M059J (cell line): ENCODE measurements around the gene ACOT12. TPM values are rescaled to one million over a fixed set of nuclear protein-coding genes. Genes with fewer than 3 reads are reported as not detected.

ENCODE experiments used
- DNase-seq: peaks from one replicate; pipeline ENCODE4 v3.0.0-alpha.2; 2012; ENCODE audit warnings: low read depth
- total RNA-seq: library from RNA; depleted of rRNA; stranded (reverse); fragments of >200 nt; shearing (Covaris generic); gene quantifications from 2 replicates; pipeline ENCODE4 v1.2.3, GENCODE V29; 2014; rRNA removed

The ACOT12 gene
- total RNA-seq, 1 experiment from 2014 or later, result not detected

DNA sequence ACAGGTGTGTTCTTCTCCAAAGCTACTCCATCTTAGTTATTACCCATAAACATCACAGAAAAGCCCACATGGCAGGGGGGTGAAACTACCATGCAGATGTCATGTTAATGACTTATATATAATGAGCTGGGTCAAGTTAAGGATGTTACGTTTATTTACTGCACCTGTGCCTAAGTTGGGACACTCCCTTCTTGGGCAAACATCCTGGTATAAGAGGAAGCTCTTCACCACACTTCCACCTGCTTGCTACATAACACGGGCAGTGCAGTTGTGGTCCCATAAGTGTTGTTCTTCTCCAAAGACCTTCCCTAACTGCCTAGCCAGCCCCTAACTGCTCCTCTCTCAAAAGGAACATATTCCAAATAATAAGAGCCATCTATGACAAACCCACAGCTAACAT lies 101.8 kb downstream of the ACOT12 start:
- DNase-seq, result no peak

DNA sequence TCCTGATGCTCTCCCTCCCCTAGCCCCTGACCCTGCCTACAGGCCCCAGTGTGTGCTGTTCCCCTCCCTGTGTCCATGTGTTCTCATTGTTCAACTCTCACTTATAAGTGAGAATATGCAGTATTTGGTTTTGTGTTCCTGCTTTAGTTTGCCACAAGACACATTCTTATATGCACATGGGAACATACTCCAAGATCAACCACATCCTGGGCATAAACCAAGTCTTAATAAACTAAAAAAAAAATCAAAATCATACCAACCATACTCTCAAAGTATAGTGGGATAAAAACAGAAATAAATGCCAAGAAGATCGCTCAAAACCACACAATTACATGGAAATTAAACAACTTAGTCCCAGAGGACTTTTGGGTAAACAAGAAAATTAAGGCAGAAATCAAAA lies 103.8 kb downstream of the ACOT12 start:
- no peak for DNase-seq

DNA sequence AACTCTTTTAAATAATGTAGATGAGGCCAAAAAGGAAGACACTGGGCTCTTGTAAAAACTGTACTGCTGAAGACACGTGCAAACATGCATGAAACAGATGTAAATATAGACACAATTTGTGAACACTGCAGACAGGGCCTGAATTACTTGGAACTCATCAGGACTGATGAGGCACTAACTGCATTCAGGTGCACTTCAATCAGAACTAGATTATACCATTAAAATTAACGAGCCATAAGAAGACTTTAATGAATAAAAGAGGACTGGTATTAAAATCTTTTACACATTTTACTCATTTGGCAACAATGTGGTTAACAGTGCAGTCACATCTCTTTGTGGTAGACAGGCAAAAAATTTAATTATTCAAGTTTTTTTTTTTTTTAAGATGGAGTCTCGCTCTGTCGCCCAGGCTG lies 105.9 kb downstream of the ACOT12 start:
- DNase-seq, result no peak

DNA sequence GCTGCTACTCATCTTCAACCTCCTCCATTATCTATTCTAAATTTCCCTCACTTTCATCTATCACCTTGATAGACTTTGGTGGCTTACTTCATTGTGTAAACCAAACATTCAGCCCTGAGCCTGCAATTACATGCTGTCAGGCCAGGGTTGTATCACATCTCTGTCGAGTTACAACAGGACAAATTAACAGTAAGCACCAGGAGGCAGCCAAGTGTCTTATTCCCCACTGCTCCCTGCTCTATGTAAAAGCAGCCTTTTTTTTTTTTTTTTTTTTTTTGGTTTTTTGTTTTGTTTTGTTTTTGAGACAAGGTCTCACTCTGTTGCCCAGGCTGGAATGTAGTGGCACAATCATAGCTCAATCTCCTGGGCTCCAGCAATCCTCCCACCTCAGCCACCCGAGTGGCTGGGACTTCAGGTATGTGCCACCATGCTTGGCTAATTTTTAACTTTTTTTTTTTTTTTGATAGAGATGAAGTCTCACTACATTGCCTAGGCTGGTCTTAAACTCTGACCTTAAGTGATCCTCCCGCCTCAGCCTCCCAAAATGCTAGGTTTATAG lies 107.8 kb downstream of the ACOT12 start:
- DNase-seq, result no peak

DNA sequence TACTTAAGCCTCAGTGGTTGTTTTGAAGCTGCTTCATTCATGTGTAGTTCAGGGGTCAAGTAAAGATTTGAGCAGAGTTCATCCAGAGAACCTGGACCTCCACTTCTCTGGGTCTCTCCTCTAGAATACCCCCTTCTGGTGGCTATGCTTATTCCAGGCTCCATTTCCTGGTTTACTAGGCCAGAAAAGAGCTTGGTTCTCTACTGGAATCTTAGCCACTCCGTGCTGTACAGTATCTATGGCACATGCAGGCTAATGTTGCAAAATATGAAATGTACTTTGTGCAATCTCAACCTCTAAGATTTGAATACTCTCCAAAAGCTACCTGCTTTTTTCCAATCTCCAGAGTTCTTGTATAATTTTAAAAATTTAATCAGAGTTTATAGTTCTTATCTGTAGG lies 110.0 kb downstream of the ACOT12 start:
- DNase-seq, result no peak

Other genes with a start within 250 kb of the ACOT12 start
- not detected in 2 replicates for gene CKMT2, start 160.8 kb downstream of the ACOT12 start, total RNA-seq
- 34.1 and 39.6 TPM in 2 replicates for gene ZCCHC9, start 92.5 kb downstream of the ACOT12 start, total RNA-seq